ENCODE data around the gene IMPDH2.

The IMPDH2 gene

DNA sequence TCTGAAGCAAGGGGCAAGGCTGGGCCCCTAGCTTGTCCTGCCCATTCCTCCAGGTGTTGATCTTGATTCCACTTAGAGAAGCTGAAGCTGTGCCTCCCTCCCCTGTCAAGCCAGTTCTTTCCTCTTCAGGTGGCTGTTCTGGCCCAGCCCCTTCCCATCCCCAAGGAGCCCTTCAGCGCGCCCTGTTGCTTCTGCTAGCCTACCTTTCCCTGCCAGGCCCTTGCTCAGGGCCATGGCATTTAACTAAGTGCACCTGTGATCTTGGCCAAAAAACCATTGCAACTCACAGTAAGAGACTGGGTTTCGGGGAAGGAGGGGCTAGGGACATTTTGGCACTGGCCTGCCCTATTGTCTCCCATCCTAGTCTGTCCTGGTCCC is 23.9 kb downstream of the IMPDH2 start:
- no peak for DNase-seq

DNA sequence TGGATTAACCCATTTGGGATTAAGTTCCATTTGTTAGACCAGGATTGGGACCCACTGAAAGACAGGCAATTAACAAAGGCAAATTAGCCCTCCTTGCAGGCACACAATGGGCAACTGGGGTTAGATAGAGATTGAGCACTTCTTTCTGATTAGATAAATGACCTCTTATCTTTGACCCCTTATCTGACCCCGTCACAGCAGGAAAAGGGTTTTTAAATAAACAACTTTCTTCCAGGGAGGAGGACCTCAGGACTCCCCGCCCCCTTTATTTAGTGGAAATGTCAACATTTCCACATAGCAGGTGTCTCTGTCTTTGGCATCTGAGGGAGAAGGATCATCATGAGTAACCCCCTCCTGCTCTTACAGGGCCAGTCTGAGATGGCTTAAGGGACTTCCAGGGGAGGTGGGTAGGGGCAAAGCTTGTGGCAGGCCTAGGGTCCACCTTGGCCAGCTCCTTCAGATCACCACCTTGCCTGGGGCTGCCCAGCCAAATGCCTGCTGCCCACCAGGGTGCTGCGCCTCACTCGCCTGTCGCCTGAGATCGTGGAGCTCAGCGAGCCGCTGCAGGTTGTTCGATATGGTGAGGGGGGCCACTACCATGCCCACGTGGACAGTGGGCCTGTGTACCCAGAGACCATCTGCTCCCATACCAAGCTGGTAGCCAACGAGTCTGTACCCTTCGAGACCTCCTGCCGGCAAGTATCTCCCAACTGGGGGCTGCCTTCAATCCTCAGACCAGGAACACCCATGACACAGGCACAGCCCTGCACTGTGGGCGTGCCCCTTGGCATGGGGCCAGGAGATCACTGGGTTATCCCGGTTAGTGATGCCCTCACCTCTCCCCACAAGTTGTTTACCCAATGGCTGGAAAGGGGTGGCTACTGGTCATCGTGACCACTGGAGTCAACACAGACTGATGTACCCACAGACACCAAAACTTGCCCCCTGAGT is 24.6 kb downstream of the IMPDH2 start:
- no peak for DNase-seq

GRCh38 chr3:49001155-49001554 is 28.0 kb downstream of the IMPDH2 start:
- DNase-seq = peak in 1 of 2 experiments; percentile 22

- DNase-seq = no peak
These were observed 29.9 kb downstream of the IMPDH2 start for GRCh38 chr3:48999085-48999858.

GRCh38 chr3:48997714-48998637 is 31.2 kb downstream of the IMPDH2 start:
- DNase-seq = no peak

DNA sequence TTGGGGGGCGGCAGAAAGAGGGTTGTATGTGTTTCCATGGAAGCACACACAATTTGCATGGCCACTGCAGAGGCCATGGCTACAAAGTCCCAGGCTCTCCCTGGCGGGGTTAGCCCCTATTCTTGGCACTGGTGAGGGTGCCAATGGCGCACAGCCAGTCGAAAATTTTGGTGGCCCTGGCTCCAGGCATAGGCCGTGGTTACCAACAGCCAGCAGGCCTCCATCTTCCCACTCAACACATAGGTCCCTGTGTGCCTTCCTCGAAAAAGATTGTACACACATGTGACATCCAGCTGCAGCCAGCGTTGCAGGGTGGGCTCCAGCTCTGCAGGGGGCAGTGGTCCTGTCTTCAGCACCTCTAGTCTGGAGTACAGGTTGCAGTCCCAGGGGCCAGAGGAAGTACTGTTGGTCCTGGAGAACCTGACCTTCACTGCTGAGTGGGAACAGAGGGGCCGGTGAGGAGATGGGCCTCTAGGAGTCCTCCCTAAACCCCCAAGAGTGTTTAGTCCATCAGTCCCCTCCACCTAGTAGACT is 32.0 kb downstream of the IMPDH2 start:
- no peak for DNase-seq

DNA sequence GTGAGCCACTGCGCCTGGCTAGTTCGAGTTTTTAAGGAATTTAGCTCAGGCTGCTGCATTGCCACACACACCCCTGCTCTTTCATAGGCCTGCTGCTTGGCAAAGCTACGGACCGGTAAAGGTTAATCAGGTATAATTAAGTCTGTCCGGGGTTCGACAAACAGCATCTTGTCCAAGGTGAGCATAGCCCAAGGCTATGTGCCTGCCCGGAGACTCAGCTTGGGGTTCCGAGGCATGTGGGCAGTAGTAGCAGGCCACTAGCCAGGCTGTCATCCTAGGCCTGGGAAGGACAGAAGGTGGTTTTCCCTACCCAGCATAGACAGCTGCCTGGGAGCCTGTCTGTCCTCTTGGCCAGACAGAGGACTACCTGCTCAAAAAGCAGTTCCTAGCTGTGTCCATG is 32.6 kb downstream of the IMPDH2 start:
- DNase-seq = no peak

GRCh38 chr3:48993834-48994233 is 35.4 kb downstream of the IMPDH2 start:
- DNase-seq = no peak

DNA sequence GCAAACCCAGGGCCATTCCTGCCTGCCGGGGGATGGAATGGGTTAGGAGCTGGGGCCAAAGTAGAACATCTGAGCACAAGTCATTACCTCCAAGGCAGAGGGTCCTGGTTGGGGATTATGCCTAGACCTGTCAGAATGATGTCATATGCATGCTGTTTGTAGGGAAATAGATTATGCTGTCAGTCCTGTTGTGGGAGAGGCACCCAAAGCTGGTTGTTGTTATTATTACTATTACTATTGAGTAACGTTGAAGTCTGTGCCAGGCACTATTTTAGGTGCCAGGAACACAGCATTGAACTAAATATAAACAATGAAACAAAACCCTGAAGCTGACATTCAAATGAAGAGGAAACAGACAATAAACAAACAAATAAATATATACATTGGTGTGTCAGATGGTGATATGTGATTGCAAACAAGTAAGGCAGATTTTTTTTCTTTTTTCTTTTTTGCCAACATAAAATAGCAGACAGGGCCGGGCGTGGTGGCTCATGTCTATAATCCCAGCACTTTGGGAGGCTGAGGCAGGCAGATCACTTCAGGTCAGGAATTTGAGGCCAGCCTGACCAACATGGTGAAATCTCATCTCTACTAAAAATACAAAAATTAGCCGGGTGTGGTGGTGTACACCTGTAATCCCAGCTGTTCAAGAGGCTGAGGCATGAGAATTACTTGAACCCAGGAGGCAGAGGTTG is 37.2 kb downstream of the IMPDH2 start:
- no peak for DNase-seq

DNA sequence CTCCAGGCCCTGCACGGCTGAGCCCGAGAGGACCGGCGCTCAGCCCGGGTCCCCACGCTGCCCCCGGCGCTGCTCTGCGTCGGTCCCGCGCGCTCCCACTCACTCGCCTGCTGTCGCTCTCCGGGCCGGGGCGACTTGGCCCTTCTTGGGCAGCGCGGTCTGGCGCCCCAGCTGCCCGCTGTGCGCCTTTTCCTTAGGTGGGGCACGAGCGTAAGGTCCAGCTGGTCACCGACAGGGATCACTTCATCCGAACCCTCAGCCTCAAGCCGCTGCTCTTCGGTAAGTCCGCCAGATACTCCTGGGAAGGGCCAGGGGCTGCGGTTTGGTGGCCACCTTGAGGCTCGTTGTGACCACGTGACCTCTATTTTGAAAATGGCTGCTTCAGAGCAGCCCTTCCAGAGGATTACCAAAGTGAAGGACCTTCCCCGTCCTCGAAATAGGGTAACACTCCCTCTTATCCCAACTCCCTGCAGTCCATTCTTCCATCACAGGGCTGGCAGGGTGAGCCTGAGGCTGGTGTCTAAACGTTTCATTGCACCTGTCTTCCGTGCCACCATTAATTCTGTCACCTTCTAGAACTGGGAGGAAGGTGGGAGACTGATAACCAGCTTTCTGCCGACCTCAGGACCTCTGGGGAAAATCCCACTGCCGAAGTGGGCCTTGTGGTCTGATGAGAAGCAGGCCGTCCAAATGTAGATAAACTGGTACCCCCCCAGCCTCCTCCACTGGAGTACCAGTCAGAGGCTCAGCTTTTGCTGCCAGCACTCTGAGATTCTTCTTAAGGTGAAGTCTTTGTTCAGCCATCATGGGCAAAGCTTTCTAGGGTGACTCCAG is 38.3 kb downstream of the IMPDH2 start:
- DNase-seq = peak in 1 of 2 experiments; percentile 17

- peak; percentile 28 to 49 for DNase-seq
These were observed 39.2 kb downstream of the IMPDH2 start, which contains the start of gene P4HTM for GRCh38 chr3:48989796-48990635. Gene P4HTM (plus strand): TSS chr3:48990241. CDS start chr3:48990257, 16 bp downstream.

DNA sequence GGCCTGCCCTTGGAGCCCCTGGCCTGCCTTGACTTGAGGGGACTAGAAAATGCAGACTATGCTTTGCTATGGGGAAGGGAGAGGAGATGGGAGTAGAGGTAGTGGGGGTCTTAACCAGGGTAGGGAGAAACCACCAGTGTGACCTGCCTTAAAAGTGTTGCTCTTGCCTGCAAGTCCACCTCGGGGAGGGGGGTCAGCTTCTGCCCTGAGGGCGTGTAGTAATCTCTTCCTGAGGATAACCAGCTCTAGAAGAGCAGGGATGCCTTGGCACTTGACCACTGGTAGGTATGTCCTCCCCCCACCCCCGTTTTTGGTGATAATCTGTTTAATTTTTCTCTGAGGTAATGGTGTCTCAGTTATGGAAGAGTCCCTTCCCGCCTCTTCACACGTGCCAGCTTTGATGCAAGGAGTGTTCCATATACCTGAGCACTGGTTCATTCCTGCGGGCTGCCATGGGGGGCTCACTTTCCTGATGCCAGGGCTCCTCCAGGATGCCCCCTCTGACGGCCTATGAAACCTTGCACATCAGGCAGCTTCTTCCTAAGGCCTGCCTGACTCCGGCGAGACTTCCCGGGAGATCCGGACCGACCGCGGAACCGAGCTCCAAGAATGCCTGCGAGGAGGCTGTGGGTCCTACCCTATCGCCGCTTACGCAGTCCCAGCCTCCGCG is 39.9 kb downstream of the IMPDH2 start:
- DNase-seq = no peak

DNA sequence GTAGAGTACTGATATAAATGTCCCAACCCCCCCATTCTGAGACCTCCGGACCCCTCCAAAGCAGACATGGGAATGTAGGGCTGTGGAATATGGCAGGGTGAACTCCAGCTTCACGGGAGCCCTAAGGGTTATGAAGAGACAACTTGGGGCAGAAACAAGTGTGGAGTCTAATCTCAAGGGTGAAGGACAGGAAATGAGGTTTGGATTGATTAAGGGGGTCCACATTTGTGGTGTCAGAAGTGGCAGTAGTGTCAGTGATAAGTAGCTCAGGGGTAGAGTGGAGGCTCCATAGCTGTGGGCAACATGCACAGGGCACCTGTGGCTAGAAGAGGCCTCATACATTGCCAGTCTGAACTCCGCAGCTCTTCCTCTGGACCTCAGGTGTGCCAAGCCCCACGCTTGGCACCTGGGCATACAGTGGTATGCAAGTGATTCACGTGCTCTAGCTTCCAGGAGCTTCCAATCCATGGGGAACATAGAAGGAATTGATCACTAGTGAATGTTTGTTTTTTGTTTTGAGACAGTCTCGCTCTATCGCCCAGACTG is 43.3 kb downstream of the IMPDH2 start:
- DNase-seq = no peak

DNA sequence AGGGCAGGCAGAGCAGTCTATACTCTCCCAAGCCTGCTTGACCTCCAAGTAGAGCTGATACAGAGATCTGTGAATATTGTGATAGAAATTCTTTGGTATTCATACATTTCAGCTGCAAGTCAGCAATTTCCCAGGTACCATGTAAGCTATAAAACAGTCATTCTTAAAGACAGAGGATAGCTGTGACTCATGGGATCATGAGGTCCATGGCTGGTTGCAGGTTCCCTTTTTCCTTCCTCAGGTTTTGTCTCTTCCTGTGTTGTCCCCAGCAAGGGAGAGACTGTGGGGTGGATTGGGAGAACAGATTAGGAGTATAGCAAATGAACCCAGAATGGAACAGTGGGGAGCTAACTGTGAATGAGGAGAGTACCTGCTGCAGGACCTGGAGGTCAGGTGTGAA is 44.5 kb downstream of the IMPDH2 start:
- no peak for DNase-seq

GRCh38 chr3:48983096-48983495 is 46.1 kb downstream of the IMPDH2 start:
- no peak for DNase-seq

DNA sequence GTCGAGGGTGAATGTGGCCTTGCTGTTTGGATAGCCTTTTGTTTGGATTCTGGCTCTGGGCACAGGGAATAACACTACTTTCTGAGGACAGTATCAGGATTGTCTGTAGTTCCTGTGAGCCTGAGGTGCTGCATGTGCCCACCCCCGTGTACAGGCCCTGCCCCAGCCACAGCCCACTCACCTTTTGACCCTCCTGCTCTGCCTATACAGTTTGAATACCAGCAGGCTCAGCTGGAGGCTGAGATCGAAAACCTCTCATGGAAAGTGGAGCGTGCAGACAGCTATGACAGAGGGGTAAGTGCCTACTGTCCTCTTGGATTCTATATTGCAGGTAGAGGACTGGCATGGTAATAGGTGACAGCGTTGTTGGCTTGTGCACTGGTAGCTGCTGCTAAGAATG is 46.5 kb downstream of the IMPDH2 start:
- DNase-seq = no peak

GRCh38 chr3:48982016-48982415 is 47.2 kb downstream of the IMPDH2 start:
- DNase-seq = no peak

DNA sequence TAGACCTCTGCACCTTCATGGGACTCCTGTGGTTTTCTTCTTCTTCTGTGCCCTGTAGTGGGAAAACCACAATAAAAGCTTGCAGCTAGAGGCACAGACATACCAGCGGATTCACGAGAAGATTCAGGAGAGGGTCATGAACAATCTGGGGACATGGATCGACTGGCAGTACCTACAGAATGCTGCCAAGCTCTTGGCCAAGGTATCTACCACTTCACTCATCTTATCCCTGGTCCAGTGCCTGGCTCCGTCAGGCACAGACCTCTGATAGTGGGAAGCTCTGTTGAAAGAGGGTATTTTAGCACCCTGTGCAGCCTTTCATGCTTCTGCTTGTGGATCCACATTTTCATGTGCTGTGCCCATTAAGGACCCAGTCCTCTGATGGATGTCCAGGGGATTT is 48.9 kb downstream of the IMPDH2 start:
- DNase-seq = no peak

GRCh38 chr3:48979451-48979850 is 49.7 kb downstream of the IMPDH2 start:
- no peak for DNase-seq

Measured in NCI-H446 (cell line).